D721Med (cell line): ENCODE data around the gene OR5D16.
"Not testable (repeated sequence)": the region's sequence is repeated elsewhere in the genome, so short reads cannot be mapped to it uniquely, and the experiment has no call there.

Experiments used
- DNase-seq: peaks from one replicate; pipeline ENCODE4 v3.0.0; 2011; ENCODE audit warnings: low spot score; ENCODE audit not compliant: insufficient read length
- FAIRE-seq: peaks from 2 replicates; lab custom pipeline; 2011; peaks lifted over from hg19 to GRCh38; lab: Jason Lieb, UNC
- TF ChIP-seq, protein P1 (sequence below): IDR thresholded peaks from 2 replicates; pipeline ENCODE4 v1.5.1; 2012; ENCODE audit warnings: mild to moderate bottlenecking, control low read depth; ENCODE audit not compliant: insufficient read depth; ENCODE audit errors: missing control alignments

The OR5D16 gene

DNA sequence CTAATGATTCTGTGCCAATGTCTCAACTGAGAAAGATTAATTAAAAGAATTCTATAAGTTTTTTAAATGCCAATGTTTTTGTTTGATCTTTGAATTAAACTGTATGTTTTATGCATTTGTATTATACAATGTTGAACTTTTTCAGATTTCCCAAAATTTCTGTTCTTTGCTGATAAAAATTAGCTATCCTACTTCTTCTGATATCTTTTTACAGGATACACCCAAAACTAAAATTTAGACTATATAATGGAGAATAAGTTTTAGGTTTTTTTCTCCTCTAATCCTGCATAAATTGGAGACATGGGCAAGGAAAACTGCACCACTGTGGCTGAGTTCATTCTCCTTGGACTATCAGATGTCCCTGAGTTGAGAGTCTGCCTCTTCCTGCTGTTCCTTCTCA is 11.6 kb upstream of the OR5D16 start, which contains the start of gene OR5L2:
Gene OR5L2 (plus strand): TSS at position 301 of the 400 bp plus-strand sequence. CDS start 0 bp downstream, at position 301.
- no peak for DNase-seq
- FAIRE-seq: no peak
- TF ChIP-seq, protein P1, sequence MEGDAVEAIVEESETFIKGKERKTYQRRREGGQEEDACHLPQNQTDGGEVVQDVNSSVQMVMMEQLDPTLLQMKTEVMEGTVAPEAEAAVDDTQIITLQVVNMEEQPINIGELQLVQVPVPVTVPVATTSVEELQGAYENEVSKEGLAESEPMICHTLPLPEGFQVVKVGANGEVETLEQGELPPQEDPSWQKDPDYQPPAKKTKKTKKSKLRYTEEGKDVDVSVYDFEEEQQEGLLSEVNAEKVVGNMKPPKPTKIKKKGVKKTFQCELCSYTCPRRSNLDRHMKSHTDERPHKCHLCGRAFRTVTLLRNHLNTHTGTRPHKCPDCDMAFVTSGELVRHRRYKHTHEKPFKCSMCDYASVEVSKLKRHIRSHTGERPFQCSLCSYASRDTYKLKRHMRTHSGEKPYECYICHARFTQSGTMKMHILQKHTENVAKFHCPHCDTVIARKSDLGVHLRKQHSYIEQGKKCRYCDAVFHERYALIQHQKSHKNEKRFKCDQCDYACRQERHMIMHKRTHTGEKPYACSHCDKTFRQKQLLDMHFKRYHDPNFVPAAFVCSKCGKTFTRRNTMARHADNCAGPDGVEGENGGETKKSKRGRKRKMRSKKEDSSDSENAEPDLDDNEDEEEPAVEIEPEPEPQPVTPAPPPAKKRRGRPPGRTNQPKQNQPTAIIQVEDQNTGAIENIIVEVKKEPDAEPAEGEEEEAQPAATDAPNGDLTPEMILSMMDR: no peak

DNA sequence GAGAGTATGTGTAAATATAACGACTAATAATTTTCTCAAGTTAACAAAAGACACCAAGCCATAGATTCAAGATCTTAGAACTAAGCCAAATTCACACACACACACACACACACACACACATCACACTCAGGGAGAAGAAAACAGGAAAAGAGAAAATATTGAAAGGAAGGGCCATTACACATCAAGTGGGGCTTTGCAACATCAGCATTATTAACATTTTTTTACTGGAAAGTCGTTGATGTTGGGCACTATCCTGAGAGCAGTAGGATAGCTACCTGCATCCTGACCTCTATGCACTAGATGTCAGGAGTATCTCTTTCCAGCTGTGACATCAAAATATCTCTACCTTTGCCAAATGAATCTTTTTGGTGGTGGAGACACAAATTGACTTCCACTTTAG is 8.9 kb downstream of the OR5D16 start:
- DNase-seq: no peak
- no peak for FAIRE-seq

DNA sequence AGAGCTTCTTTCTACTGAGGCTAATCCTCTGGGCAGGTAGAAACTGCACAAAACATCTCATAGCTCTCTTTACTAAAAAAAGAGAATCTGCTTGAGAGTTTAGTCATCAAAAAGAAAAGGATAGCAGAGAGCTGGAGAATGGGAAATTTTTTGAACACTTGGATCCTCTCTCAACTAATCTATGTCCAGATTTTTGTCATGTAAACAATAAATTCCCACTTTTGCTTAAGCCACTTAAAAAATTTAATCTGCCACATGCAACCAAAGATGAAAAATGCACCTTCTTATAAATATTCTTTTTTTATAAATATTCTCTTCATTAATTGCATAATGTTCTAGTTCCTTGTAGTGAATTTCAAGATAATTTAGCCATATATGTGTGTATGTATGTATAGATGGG is 10.5 kb downstream of the OR5D16 start:
- TF ChIP-seq, protein P1: no peak
- DNase-seq: no peak
- FAIRE-seq: no peak

More for the DNA sequence above, 8.9 kb downstream of the OR5D16 start:
- TF ChIP-seq, protein P1: no peak

DNA sequence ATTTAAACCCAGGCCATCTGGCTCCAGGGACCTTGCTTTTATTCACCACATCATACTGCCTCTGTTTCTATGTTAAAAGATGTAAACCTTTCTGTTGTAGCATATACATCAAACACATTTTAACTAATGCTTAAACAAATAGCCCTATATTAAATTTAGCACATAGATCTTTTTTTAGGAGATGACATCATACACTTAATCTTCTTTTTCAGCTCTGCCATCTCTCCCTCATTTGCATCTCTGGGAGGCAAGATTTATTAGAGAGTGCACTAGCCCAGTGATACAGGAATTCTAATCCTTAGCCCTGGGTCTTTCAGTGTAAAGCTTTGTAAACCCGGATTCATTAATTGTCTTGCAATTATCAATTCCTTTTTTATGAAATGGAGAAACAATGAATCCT is 13.6 kb downstream of the OR5D16 start:
- FAIRE-seq: no peak

DNA sequence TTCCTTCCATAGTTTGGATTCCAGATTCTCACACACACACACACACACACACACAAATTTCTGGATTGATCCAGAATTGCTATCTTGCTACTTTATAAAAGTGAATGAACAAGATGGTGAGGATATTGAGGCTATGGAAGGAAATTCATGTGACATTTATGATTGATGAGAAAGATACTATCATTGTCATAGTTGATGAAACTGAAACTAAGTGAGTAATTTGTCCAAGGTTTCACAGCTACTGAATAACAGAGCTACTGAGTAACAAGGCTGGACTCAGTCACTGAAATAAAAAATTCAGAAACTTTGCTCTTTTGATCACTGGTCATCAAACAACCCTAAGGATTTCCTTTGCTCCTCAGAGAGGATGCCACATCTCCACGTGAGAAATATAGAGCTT is 16.2 kb downstream of the OR5D16 start:
- FAIRE-seq (no peak), DNase-seq (no peak)
- TF ChIP-seq, protein P1: no peak

More for the DNA sequence above, 13.6 kb downstream of the OR5D16 start:
- TF ChIP-seq, protein P1: no peak
- no peak for DNase-seq

DNA sequence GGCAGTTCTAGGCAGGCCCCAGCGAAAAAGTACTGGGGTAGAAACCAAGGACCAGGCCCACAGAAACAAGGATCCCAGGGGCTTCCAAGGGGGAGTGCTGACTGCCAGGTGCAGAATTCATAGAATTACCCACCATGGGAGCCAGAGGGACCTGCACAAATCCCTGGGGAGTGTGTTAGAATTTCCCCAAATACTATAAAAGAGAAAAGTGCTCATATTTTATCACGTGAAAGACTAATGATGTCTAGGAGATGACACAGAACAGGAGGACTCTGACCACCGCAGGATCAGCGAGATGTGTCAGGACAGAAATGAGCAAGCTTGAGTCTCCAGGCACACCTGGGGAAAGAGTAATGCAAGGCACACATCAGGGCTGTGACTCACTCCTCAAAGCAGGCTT is 28.8 kb downstream of the OR5D16 start:
- not testable (repeated sequence) for DNase-seq, FAIRE-seq

DNA sequence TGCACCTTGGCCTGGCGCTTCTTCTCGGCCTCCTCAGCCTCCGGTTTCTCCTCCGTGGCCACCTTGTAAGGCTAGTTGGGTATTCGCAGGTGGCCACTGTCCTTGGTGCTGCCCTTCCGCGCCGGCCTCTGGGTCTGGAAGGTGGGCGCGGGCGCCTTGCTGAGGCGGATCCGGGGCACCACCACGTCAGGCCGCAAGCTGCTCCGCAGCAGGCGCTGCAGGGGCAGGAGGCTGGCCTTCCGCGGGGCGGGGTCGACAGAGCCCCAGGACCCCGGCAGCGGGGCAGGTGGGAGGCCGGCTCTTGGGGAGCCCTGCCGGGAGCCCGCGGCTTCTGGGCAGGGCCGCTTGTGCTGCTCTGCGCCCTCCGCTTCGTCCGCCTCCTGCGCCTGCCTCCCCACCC is 34.2 kb downstream of the OR5D16 start:
- not testable (repeated sequence) for DNase-seq, FAIRE-seq

DNA sequence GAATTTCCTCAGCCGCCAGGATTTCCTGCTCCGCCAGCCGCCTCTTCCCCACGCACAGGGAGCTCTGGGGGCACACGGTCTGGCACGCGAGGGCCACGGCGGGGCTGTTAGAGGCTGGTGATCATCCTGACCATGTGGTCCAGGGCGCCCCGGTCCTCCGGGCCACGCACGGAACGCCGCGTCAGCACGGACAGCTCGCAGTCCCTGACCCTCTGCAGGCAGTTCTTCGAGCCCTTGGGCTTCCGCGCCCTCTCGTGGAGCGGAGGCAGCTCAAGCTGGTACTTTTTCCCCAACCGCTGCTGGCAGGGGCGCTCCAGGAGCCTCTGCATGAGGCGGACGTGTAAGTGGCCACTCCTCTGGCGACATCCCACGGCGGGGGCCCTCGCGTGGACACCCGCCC is 34.6 kb downstream of the OR5D16 start:
- not testable (repeated sequence) for FAIRE-seq, DNase-seq

DNA sequence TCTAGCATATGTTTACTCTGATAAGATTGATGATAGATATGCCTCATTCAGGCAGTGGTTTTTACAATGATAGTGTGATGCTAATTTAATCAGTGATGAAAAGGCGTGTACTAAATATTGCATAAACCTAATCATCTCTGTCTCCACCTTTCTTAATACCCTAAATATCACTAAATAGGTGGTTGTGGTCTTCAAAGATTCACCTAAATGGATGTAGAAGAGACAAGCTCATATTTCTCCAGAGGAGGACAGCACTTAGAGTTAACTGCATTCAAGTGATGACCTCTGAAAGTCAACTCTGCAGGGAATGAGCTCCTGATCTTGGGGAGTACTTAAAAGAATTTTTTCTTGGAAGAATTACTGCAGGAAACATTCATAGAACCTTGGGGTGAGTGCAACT is 44.4 kb downstream of the OR5D16 start, which contains the start of gene TRIM51:
Gene TRIM51 (plus strand): TSS at position 301 of the 400 bp plus-strand sequence. CDS start 2,132 bp downstream, outside the sequence.
- DNase-seq, FAIRE-seq: not testable (repeated sequence)

DNA sequence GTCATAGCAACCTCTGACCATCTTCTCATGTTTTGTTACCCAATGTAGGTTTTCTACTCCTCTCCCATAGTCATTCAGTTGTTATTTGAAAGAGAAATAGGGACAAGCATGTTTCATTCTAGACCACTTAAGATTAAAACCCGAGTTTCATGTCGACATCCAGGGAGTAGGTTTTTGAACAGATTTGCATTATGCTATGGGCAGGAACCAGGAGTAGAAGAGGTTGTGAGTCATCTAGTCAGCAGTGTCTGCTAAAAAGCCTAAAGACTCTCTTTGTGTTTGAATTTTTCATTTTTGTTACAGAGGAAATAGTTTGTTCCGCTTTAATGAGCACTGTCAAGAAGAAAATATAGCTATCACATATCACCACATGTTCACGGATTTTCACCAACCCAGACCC is 46.4 kb downstream of the OR5D16 start:
- not testable (repeated sequence) for DNase-seq, FAIRE-seq

DNA sequence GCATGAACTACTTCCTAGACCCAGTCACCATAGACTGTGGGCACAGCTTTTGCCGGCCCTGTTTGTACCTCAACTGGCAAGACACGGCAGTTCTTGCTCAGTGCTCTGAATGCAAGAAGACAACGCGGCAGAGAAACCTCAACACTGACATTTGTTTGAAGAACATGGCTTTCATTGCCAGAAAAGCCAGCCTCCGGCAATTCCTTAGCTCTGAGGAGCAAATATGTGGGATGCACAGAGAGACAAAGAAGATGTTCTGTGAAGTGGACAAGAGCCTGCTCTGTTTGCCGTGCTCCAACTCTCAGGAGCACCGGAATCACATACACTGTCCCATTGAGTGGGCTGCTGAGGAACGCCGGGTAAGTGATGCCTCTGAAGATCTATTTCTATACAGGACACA is 46.9 kb downstream of the OR5D16 start:
- DNase-seq, FAIRE-seq: not testable (repeated sequence)
